ENCODE results near the gene AGBL1. TPM values are rescaled to one million over a fixed set of nuclear protein-coding genes. Genes with fewer than 3 reads are reported as not detected.
A peak's percentile ranks its signal among the peaks of the same experiment; 100 is the strongest.

The AGBL1 gene
- polyA plus RNA-seq, 1 donor (not counting 4 experiments of a cell fraction or from before 2014, with no cell fraction given): not detected

DNA sequence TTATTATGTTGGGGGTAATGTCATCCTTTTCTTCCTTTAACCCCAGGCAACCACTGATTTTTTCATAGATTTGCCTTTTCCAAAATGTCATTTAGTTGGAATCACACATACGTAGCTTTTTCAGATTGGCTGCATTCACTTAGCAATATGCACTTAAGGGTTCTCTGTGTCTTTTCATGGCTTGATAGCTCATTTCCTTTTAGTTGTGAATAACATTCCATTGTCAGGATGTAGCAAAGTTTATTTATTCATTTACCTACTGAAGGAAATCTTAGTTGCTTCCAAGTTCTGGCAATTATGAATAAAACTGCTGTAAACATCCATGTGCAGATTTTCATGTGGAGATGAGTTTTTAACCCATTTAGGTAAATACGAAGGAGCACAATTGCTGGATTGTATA is 125.4 kb downstream of the AGBL1 start:
- DNase-seq (ENCODE audit: low read depth, low spot score) (no peak), FAIRE-seq (no peak)
- no peak overlapping the region for H3K9ac ChIP-seq (ENCODE audit: control insufficient read depth, extremely low read depth, insufficient read depth, low read length)
- TF ChIP-seq, protein P1, sequence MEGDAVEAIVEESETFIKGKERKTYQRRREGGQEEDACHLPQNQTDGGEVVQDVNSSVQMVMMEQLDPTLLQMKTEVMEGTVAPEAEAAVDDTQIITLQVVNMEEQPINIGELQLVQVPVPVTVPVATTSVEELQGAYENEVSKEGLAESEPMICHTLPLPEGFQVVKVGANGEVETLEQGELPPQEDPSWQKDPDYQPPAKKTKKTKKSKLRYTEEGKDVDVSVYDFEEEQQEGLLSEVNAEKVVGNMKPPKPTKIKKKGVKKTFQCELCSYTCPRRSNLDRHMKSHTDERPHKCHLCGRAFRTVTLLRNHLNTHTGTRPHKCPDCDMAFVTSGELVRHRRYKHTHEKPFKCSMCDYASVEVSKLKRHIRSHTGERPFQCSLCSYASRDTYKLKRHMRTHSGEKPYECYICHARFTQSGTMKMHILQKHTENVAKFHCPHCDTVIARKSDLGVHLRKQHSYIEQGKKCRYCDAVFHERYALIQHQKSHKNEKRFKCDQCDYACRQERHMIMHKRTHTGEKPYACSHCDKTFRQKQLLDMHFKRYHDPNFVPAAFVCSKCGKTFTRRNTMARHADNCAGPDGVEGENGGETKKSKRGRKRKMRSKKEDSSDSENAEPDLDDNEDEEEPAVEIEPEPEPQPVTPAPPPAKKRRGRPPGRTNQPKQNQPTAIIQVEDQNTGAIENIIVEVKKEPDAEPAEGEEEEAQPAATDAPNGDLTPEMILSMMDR (optimal IDR thresholded peaks at IDR 0.05 in 1 of 3, IDR thresholded peaks at IDR 0.05 in 1 of 3, conservative IDR thresholded peaks at IDR 0.05 in 1 of 3; ENCODE audit: extremely low read depth in 1 of 3, insufficient read depth in 2 of 3, low read length in 3 of 3): no peak
- no peak for TF ChIP-seq EZH2 (IDR thresholded peaks at IDR 0.05; ENCODE audit: low read length)
- no peaks in the 10 kb centered on the region for H3K79me2 ChIP-seq (ENCODE audit: control insufficient read depth, insufficient read depth, low read length)
- no peak overlapping the region for H3K27ac ChIP-seq (ENCODE audit: control insufficient read depth, insufficient read depth, low read length)
- no peaks in the 10 kb centered on the region for H3K36me3 ChIP-seq (ENCODE audit: control insufficient read depth in 2 of 2, extremely low read depth in 1 of 2, insufficient read depth in 2 of 2, low read length in 2 of 2)
- dilution Hi-C loops (cut with MboI; ENCODE audit: extremely low pct_ligation_motif_present, low sequenced_read_pairs): no loop called here
- H3K27me3 ChIP-seq (ENCODE audit: control insufficient read depth, extremely low read depth, insufficient read depth, low read length): no peaks in the 10 kb centered on the region
- H3K4me2 ChIP-seq (ENCODE audit: control insufficient read depth, extremely low read depth, insufficient read depth, low read depth, low read length): no peak overlapping the region
- H2AFZ ChIP-seq (ENCODE audit: control insufficient read depth, low read length): no peak overlapping the region
- H3K9me1 ChIP-seq (ENCODE audit: control insufficient read depth, extremely low read depth, insufficient read depth, low read length): no peaks in the 10 kb centered on the region
- H3K9me3 ChIP-seq (ENCODE audit: control insufficient read depth, low read depth, low read length): no peaks in the 10 kb centered on the region
- H3K4me1 ChIP-seq (ENCODE audit: control insufficient read depth, extremely low read depth, insufficient read depth, low read length): no peaks in the 10 kb centered on the region
- no peak overlapping the region for H3K4me3 ChIP-seq (ENCODE audit: control insufficient read depth in 2 of 3, extremely low read depth in 1 of 3, insufficient read depth in 2 of 3, low read depth in 1 of 3, low read length in 3 of 3)
- no peaks in the 10 kb centered on the region for H4K20me1 ChIP-seq (ENCODE audit: control insufficient read depth, extremely low read depth, insufficient read depth, low read length)

- H2AFZ ChIP-seq (ENCODE audit: control insufficient read depth, low read length): no peak overlapping the region
- H3K27me3 ChIP-seq (ENCODE audit: control insufficient read depth, extremely low read depth, insufficient read depth, low read length): no peaks in the 10 kb centered on the region
- no peak overlapping the region for H3K4me2 ChIP-seq (ENCODE audit: control insufficient read depth, extremely low read depth, insufficient read depth, low read depth, low read length)
- no peaks in the 10 kb centered on the region for H4K20me1 ChIP-seq (ENCODE audit: control insufficient read depth, extremely low read depth, insufficient read depth, low read length)
- TF ChIP-seq, protein P1 (optimal IDR thresholded peaks at IDR 0.05 in 1 of 3, IDR thresholded peaks at IDR 0.05 in 1 of 3, conservative IDR thresholded peaks at IDR 0.05 in 1 of 3; ENCODE audit: extremely low read depth in 1 of 3, insufficient read depth in 2 of 3, low read length in 3 of 3): peak in 1 of 3 experiments; percentile 4
- TF ChIP-seq EZH2 (IDR thresholded peaks at IDR 0.05; ENCODE audit: low read length): no peak
- no peak overlapping the region for H3K9ac ChIP-seq (ENCODE audit: control insufficient read depth, extremely low read depth, insufficient read depth, low read length)
- DNase-seq (ENCODE audit: low read depth, low spot score): no peak
- no peaks in the 10 kb centered on the region for H3K36me3 ChIP-seq (ENCODE audit: control insufficient read depth in 2 of 2, extremely low read depth in 1 of 2, insufficient read depth in 2 of 2, low read length in 2 of 2)
- dilution Hi-C loops (cut with MboI; ENCODE audit: extremely low pct_ligation_motif_present, low sequenced_read_pairs): no loop called here
- no peak for FAIRE-seq
- H3K4me3 ChIP-seq (ENCODE audit: control insufficient read depth in 2 of 3, extremely low read depth in 1 of 3, insufficient read depth in 2 of 3, low read depth in 1 of 3, low read length in 3 of 3): no peak overlapping the region
- no peaks in the 10 kb centered on the region for H3K9me3 ChIP-seq (ENCODE audit: control insufficient read depth, low read depth, low read length)
- no peaks in the 10 kb centered on the region for H3K4me1 ChIP-seq (ENCODE audit: control insufficient read depth, extremely low read depth, insufficient read depth, low read length)
- no peak overlapping the region for H3K27ac ChIP-seq (ENCODE audit: control insufficient read depth, insufficient read depth, low read length)
- no peaks in the 10 kb centered on the region for H3K9me1 ChIP-seq (ENCODE audit: control insufficient read depth, extremely low read depth, insufficient read depth, low read length)
- no peaks in the 10 kb centered on the region for H3K79me2 ChIP-seq (ENCODE audit: control insufficient read depth, insufficient read depth, low read length)
Observed at GRCh38 chr15:86213420-86213819, 133.7 kb downstream of the AGBL1 start.
